NCI-H146 treated with DMSO at 0.1 percent for 48 hours (cell line): ENCODE measurements around the gene SYDE2.
"Not testable (repeated sequence)": the region's sequence is repeated elsewhere in the genome, so short reads cannot be mapped to it uniquely, and the experiment has no call there.

Experiments used
- DNase-seq: peaks from one replicate; lab custom pipeline; 2025; ENCODE audit not compliant: unreplicated experiment; lab: John Stamatoyannopoulos, UW

SYDE2 gene, protein sequence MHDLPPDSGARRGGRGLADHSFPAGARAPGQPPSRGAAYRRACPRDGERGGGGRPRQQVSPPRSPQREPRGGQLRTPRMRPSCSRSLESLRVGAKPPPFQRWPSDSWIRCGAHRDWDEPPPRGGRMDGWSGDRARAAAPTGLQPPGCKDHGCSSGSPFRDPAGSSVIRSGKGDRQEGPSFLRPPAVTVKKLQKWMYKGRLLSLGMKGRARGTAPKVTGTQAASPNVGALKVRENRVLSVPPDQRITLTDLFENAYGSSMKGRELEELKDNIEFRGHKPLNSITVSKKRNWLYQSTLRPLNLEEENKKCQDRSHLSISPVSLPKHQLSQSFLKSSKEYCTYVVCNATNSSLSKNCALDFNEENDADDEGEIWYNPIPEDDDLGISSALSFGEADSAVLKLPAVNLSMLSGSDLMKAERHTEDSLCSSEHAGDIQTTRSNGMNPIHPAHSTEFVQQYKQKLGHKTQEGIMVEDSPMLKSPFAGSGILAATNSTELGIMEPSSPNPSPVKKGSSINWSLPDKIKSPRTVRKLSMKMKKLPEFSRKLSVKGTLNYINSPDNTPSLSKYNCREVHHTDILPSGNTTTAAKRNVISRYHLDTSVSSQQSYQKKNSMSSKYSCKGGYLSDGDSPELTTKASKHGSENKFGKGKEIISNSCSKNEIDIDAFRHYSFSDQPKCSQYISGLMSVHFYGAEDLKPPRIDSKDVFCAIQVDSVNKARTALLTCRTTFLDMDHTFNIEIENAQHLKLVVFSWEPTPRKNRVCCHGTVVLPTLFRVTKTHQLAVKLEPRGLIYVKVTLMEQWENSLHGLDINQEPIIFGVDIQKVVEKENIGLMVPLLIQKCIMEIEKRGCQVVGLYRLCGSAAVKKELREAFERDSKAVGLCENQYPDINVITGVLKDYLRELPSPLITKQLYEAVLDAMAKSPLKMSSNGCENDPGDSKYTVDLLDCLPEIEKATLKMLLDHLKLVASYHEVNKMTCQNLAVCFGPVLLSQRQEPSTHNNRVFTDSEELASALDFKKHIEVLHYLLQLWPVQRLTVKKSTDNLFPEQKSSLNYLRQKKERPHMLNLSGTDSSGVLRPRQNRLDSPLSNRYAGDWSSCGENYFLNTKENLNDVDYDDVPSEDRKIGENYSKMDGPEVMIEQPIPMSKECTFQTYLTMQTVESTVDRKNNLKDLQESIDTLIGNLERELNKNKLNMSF

DNA sequence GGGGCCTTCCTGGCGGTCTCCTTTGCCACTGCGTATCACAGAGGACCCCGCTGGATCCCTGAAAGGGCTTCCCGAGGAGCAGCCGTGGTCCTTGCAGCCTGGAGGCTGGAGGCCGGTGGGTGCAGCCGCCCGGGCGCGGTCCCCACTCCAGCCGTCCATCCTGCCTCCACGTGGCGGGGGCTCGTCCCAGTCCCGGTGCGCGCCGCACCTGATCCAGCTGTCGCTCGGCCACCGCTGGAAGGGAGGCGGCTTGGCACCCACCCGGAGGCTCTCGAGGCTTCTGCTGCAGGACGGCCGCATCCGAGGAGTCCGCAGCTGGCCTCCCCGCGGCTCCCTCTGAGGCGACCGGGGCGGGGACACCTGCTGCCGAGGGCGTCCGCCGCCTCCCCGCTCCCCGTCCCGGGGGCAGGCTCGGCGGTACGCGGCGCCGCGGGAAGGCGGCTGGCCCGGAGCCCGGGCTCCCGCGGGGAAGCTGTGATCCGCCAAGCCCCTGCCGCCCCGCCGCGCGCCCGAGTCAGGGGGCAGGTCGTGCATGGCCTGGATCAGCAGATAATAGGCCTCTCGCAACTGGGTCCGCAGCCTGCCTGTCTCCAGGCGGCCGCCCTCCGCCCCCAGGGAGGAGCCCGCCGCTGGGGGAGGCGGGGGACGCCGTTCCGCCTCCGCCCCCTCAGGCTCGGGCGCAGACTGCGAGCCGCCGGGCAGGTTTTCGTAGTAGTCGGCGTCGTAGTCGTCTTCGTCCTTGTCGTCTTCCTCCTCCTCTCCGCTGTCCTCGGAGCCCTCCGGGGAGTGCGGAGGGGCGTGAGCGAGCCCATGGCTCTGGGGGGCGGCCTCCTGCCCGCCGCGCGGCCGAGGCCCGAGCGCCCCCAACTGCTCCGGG is at the start of gene SYDE2:
TSS of gene SYDE2 (minus strand) at position 554 of the 877 bp plus-strand sequence. CDS start at position 534, 20 bp downstream.
- DNase-seq = peak; percentile 77

DNA sequence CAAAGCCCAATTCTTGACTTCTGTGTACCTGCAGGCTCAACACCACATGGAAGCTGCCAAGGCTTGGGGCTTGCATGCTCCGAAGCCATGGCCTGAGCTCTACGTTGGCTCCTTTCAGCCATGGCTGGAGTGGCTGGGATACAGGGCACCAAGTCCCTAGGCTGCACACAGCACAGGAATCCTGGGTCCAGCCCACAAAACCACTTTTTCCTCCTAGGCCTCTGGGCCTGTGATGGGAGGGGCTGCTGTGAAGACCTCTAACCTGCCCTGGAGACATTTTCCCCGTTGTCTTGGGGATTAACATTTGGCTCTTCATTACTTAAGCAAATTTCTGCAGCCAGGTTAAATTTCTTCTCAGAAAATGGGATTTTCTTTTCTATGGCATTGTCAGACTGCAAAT is 48.2 kb upstream of the SYDE2 start:
- not testable (repeated sequence) for DNase-seq

DNA sequence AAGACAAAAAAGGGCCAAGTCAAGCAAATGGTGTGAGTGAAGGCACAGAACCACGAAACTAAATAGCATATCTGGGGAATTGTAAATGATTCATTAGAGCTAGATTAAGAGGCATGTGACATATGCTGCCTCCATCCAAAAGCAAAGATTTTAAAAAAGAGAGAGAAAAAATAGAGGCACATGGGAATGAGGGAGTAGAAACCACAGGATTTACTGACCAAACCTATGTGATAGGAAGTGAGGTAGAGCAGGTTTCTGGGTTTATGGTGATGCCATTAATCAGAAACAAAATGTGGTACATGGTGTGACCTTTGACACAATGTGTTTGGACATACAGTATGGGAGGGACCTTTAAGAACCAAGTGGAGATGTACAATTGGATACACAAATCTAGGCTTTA is 45.1 kb upstream of the SYDE2 start:
- no peak for DNase-seq

DNA sequence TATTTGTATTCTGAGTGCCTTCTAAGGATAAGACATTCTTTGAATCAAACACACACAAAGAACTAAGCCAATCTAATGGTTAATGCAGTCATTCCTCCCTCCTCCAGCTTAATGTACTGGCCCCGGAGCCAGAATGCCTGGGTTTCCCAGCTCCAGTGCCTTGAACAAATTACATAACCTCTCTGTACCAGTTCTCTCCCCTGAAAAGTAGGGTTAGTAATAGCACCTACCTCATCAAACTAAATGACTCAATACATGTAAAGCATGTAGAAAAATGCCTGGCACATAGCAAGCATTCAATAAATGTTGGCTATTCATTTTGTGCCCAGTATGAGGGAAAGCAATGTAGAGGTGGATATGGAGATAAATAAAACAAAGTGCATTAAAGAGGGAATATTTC is 44.6 kb upstream of the SYDE2 start:
- DNase-seq = no peak

DNA sequence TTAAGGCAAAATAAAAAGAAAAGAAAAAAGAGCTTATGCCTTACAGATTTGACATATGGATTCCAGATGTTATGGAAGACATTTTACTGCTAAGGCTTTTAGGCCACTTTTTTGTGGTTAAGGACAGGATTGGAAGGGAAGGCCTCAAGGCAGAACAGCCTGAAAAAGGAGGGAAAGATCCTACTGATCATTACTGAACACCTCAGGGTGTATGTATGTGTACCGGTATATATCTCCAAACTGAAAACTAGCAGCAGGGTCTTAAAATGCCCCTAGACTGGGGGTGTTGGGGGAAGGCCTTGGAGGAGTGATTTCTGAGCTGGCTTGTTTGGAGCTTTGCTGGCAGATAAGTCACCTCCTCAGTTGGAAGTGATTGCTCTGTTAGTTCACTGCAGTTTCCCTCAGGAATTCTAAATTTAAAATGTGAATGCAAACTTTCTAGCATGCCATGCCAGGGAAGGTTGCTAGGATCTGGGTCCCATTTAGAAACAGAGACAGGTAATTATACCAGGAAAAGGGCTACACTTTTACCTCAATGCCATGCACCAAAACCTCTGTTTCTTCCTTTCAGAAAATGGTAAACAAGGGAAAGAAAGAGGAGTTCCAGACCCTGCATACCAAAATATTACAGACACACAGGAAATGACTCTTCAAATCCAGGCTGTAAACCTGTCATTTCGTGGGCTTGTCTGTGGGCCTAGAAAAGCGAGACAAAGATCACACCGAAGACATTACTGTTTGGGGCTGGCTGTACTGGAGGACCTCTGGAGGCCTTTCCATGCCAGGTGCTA is 43.6 kb upstream of the SYDE2 start:
- DNase-seq = no peak

DNA sequence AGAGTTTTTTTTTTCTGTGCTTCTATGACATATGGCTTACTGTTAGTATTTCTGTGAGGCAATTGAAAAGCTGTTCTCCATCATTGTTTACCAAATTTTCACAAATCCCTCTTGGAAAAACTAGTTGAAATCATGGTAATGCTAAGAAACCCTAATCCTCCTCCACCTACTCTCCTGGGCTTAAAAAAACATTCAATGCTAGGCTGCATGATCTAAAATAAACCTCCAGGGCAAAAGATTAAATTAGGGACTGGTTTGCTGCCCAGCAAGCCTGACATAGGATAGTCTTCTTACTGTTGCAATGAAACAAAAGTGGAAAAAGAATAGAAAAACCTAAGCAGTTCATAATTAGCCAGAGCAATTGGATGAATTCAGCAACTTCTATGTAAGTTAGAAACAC is 42.6 kb upstream of the SYDE2 start:
- no peak for DNase-seq

DNA sequence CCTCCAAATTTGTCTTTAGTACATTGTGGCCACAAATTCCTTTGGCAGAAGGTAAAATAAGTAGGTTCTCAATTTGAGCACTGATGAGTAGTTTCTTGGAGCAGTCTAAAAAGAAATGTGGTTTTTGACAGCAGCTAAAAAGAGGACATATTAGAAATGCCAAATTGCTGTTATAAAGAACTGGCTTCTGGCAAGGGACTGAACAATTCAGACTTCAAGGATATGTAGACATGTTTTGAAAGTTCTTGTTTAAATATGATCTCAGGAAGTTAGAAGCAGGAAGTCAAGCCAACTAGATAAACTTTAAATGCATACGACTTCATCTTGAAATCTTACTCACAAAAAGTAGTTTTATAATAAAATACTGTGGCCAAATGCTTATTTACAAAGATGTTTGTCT is 39.8 kb upstream of the SYDE2 start:
- DNase-seq = no peak

DNA sequence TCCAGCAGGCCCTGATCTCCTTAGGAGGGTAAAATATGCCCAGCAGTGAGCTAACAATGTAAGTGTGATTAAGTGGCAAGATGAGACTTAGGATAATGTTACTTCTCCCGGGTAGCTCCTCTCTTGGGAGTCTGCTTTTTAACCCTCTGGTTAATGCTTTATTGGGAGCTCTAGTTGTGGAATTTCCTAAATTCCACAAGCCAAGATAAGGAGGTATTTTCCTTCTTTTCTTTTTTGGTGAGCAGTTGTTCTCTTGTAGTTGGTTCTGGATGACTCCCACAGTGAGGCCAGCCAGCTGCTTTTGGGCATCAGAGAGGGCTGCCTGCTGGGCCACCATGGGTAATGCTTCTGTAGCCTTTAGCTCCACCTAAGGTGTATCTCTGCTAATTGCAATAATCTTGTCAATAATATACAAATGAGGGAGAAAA is 39.4 kb upstream of the SYDE2 start:
- peak; percentile 23 for DNase-seq

DNA sequence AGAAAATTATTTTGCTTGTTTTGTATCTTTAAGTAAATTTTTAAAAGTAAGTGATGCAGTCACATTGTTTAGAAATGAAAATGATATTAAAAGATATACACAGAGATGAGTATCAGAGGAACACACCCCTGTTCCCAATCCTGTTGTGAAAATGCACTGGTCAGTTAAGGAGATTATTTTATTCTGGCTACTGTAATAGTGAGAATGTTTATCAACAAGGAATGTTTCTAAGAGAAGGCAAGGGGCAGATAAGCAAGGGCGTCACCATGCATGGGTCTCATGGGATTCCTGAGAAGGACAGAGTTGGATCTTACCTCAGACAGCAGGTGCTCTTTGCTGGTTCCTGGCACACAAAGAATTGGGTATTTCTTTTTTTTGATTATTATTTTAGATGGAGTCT is 36.8 kb upstream of the SYDE2 start:
- DNase-seq = no peak

DNA sequence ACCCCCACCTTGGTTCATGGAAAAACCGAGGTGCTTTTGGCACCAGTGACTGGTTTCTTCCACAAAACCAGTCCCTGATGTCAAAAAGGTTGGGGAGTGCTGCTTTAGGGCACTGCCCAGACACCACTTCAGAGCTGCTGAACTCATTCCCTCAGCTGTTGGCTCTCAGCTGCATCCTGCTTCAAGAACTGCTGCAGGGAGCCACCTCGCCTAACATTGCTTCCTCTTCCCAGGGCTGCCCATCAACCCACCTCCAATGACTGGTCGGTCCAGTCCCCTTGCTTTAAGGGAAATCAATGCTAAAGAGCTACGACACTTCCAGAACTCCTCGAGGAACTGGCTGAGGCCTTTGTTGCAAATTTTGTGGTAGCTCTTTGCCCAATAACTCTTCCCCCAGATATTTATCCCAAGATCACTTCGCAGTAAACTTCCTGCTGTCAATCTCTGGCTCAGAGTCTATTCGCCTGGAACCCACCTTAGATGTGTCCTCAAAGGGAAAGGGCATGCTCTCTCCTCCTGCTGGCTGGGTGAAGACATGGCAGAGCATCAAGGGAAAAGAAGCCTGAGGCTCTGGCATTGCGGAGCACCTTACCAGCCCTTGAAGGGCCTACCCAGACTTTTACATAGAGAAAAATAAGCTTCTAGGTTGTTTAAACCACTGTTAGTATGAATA is 29.6 kb upstream of the SYDE2 start:
- no peak for DNase-seq

DNA sequence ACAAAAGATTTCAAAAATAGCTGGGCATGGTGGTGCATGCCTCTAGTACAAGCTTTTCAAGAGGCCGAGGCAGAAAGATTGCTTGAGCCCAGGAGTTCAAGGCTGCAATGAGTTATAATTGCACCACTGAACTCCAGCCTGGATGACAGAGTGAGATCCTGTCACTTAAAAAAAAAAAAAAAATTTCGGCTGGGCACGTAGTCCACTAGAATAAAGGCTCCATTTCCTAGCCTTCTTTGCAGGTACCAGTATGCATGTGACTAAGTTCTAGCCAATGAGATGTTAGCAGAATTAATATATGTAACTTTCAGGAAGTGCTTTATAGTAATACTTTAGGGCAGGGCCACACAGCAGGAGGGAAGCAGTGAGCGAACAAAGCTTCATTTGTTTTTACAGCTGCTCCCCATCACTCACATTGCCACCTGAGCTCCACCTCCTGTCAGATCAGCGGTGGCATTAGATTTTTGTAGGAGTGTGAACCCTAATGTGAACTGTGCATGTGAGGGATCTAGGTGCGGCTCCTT is 28.8 kb upstream of the SYDE2 start:
- peak; percentile 86 for DNase-seq

DNA sequence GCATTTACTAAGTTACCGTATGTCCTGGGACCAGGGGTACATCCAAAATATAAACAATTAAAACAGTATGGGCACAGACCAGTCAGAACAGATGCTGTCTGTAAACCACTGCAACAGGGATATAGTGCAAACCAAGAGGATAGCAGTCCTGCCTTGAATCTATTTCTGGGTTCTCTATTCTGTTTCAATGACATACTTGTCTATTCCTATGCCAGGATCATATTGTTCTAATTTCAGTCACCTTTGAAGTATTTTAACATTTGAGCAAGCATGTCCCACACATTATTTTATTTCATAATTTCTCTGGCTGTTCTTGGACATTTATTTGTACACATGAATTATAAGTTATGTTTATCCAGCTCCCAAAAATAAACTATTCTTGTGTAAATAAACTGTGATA is 28.2 kb upstream of the SYDE2 start:
- no peak for DNase-seq

DNA sequence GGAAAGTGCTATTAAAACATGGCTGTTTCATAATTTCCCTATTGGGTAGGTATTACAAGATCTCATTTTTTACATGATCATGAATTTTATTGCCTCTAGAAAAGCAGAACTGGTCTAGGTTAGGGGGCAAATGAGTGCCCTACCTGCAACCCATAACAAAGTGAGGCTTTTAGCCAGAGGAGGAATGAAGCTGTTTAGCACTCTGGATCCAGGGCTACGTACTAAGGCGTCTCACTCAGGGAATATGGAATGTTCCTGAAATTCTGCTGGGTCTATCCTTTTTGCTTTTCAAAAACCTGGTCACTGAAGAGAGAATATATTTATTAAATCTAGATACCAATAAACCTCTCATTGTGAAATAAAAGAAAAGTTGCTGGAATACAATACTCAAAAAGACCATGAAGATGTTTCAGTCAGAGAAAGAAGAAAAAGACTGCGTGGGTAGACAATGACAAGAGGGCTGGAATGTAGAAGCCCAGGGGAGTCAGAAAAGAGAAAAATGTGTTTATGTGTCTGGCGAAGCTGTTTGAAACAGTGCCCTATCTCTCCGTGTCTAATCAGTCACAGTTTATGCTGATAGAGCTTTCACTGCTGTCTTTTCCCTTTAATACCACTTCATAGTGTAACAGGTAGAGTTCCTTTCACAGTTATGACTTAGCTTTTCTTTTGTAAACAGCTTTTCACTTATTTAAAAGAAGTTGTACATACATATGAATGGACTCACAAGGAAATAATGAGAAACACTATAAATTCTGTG is 25.0 kb upstream of the SYDE2 start:
- no peak for DNase-seq

DNA sequence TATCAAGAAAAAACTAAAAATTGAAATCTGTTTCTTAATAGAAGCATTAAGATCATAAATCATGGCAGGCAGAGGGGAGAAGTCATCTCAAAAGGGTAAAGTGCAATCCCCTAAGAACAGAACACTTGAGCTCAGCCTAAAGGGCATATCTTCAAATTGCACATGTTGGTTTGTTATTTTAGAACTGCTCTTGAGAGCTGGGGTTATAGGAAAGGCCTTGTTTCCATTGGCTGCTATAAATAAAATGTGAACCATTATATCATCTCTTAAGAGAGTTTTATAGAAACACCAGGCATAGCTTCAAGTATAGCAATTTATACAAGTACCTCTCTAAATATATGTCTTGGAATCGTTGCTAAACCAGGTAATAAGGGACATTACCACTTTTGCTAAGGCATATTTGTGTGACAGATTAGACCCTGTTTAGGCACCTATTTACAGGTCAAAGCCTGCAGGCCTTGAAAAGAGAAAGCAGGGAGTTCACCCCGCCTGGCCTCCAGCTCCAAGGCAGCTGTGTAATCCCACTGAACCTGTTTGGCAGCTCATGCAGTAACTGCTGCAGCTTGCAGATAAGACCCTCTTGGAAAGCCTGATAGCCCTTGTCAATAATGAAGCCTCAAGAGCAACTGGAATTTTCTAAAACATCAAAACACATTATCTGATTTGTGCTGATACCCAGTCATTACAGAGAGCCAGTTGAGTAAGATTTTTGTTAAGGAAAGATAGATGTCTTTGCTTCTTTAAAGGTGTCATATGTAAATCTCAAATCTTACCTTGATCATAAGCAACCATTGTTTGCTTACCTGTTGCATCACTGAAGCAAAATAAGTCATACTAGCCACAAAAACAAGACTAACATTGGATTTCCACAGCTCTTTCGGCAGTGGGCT is 24.2 kb upstream of the SYDE2 start:
- peak; percentile 72 for DNase-seq

DNA sequence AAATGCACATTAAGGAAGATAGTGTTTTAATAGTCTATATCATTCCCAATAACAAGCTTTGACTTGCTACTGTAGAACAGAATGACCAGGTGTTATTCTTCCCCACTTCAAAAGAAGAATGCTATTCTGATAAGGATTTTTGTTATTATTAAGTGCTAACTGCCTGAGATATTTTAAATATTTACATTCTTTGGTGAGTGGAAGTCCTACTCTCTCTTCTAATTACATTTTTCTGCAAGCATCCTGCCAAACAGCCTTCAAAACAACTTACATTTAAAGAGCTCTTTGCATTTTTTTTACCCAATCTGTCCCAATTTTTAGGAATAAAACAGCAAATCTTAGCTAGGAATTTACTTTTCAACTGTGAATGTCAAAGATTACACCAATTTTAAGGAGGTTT is 23.5 kb upstream of the SYDE2 start:
- DNase-seq = no peak

DNA sequence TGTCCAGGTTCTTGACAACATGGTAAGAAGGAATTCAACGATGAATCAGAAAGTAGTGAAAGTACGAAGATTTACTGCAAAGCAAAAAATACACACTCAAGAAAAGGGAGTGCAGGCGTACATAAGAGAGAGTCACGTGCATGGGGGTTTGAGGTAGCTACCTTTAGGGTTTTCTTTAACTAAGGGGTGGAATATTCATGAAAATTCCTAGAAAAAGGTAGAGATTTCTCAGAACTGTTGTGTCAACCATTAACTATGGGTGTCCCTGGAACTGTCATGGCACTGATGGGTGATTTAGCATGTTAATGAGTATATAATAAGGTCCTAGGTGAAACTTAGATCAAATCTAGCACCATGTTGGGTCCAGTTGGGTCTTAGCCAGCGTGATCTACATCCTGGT is 22.5 kb upstream of the SYDE2 start:
- DNase-seq = no peak

DNA sequence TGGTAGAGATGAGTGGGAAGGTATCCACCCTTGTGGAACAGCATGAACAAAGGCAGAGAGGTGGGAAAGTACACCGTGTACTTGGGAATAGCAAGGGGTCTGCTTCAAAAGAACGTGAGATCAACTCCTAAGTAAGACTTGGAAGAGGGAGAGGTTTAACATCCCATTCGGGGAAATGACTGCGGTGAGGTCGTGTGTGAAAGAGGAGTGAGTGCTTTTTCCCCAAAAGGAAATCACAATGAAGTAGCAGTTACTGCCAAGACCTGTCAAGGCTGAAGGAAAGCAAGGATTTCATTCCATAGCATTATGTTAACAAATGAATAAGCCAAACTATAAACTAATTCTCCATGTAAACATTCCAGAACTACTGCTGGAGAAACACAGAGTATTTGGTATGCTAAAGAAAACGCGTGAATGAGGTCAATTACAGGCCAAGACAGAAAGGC is 20.0 kb upstream of the SYDE2 start:
- no peak for DNase-seq
